ENCODE data around the gene SOHLH1.
"Not testable (repeated sequence)": the region's sequence is repeated elsewhere in the genome, so short reads cannot be mapped to it uniquely, and the experiment has no call there.

The SOHLH1 gene

GRCh38 chr9:135677641-135678168, 21.6 kb downstream of the SOHLH1 start:
- no peak for DNase-seq (ENCODE audit: low spot score)

DNA sequence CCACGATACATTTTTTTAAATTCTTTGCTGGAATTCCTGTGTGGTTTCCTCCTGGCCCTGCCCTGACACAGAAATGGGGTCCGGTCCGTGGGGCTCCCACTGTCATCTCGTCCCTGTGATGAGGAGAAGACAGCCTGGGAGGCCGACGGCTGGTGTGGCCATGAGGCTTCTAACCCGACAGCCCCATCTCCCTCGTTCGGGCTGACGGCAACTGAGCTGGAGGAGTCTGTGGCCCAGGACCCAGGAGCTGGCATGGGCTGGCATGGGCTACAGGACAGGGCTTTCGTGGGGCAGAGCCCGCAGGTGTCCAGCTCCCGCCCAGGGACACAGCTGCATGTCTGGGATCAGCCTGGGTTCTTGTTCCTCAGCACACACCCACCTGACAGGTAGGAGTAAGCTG, 22.4 kb downstream of the SOHLH1 start:
- no peak for DNase-seq (ENCODE audit: low spot score)

DNA sequence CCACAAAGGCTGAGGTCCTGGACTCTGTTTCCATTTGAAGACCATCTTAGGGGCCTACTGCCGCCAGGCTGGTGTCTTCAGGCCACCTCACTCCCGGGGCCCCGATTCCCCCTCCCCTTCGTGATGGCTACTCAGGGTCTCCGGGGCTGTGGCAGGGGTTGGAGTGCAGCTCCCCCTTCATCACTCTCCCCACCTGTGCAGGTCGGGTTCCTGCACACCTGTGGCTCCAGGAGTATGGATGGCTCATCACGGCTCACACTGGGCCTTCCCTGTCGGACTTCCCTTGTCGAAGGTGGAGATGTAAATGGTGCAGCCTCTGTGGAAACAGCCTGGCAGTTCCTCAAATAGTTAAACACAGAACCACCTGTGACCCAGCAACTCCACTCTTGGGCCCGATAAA, 24.3 kb downstream of the SOHLH1 start:
- no peak for DNase-seq (ENCODE audit: low spot score)

DNA sequence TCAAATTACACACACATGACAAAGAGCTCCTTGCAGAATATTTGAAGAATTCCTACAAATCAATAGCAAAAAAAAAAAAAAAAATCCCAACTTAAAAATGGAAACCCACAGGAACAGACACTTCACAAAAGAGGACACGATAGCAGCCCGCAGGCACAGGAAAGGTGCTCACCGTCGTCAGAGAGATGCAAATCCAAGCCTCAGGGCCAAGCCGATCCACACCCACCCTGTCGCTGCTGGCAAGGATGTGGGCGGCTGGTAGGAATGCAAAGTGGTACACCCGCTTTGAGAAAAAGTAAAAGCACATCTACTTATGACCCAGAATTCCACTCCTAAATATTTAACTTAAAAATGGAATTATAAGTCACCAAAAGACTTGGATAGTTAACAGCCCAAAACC, 25.3 kb downstream of the SOHLH1 start:
- DNase-seq (ENCODE audit: low spot score), result no peak

DNA sequence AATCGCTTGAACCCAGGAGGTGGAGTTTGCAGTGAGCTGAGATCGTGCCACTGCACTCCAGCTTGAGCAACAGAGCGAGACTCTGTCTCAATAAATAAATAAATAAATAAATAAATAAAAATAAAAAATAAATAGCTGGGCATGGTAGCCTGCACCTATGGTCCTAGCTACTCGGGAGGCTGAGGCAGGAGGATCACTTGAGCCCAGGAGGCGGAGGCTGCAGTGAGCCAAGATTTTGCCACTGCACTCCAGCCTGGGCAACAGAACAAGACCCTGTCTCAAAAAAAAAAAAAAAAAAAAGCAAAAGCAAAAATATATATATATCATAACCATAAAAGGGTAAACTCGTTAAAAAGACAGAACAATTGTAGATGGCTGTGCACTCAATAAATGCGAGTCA, 26.5 kb downstream of the SOHLH1 start:
- DNase-seq (ENCODE audit: low spot score), result not testable (repeated sequence)

DNA sequence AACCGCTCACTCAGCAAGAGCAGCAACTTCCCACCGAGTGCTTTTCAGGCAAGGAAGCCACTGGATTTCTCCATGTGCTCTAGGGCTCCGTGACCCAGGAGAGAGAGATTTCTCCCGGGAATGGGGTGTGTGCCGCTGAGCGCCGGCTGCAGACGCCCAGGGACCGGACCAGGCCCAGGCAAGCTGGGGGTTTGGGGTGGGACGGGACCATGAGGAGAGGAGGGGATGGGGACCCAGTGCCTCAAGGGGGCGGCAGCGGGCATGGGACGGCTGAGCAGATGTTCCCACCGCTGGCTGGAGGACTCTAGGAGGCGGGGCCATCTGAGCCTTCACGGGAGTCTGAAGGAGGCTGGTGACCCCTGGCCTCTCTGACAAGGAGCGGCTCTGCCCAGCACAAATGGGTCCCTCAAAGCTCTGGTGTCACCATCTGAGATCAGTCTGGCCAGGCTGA, 27.7 kb downstream of the SOHLH1 start:
- no peak for DNase-seq (ENCODE audit: low spot score)

GRCh38 chr9:135670721-135671590, 28.3 kb downstream of the SOHLH1 start:
- DNase-seq (ENCODE audit: low spot score), result no peak

DNA sequence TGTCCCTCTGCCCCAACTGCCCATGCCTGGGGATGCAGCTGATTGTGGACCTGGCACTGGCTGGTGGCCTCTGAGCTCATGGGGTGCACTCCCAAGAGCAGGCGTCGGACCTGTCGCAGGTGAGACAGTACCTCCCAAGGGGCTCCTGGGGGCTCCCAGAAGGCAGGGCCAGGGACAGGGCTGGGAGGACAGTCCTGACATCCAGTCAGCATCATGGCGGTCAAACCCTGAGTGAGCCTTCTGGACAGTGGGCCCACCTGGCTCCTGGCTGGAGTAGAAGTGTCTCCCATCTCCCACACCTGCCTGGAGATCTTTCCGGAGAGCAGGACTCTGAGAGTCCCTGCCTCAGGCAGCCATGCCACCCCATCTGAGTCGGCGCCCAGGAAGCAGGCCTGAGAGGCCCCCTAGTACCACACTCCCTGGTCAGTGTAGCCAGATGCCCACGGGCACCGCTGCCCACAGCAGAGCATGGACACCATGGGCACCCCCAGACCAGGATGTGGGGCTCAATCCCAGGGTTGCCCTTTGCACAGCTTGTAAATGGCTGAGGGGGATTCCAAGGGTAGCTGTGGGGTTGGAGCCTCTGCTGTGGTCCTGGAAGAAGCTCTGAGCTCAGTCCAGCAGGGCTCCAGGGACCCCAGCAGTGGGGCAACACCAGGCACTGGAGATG, 29.5 kb downstream of the SOHLH1 start:
- no peak for DNase-seq (ENCODE audit: low spot score)

GRCh38 chr9:135669018-135669417, 30.3 kb downstream of the SOHLH1 start:
- not testable (repeated sequence) for DNase-seq (ENCODE audit: low spot score)

- no peak for DNase-seq (ENCODE audit: low spot score)
These were observed 31.7 kb downstream of the SOHLH1 start for GRCh38 chr9:135667463-135668001.

DNA sequence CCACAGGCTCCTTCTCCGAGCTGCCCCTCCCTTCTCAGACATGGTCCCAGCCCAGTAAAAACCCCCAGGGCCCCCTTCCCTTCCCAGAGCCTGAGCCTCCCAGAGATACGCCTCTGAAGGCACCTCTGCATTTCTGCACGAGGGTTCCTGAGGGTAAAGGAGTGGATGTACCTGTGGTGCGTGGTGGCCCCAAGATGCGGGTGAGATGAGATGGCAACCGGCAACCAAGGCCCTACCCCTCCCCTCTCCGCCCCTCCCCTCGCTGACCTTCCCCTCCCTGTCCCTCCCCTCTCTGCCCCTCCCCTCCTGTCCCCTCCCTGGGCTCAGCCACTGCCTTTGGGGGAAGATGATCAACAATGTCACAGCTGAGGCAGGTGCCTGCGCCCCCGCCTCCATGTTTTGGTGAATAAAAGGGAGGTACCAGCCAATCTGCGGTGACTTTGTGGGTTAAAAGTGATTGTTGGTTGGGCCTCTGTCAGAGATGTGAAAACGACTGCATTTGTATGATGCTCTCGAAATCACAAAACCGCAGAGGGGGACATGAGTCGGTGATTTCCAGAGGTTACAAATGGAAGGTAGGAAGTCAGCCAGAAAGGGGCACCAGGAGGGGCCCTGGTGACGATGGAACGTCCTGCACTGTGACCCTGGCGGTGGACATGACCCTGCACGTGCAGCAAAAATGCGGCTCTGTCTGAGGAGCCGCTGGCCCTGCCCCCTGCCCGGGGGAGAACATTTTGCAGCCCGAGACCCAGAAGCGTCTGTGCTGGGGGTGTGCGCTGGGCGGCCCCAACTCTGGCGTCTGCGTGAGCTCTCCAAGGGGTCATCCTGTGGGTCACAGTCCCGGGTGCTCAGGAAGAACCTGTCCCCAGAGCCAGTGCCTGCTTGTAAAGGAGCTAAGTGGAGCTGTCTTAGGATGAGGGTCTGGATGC, 32.5 kb downstream of the SOHLH1 start:
- DNase-seq (ENCODE audit: low spot score), result no peak

GRCh38 chr9:135665795-135666189, 33.5 kb downstream of the SOHLH1 start:
- DNase-seq (ENCODE audit: low spot score), result no peak

- DNase-seq (ENCODE audit: low spot score), result no peak
These were observed 34.2 kb downstream of the SOHLH1 start for GRCh38 chr9:135664801-135665794.

GRCh38 chr9:135664266-135664665, 35.0 kb downstream of the SOHLH1 start:
- no peak for DNase-seq (ENCODE audit: low spot score)

GRCh38 chr9:135663857-135664256, 35.4 kb downstream of the SOHLH1 start:
- no peak for DNase-seq (ENCODE audit: low spot score)

- DNase-seq (ENCODE audit: low spot score), result no peak
These were observed 35.9 kb downstream of the SOHLH1 start for GRCh38 chr9:135663451-135663770.

GRCh38 chr9:135662758-135663450, 36.4 kb downstream of the SOHLH1 start, which contains the start of gene LCN9:
Gene LCN9 (plus strand): TSS chr9:135663309. CDS start chr9:135663322, 13 bp downstream.
- DNase-seq (ENCODE audit: low spot score), result no peak

GRCh38 chr9:135661816-135662560, 37.3 kb downstream of the SOHLH1 start:
- DNase-seq (ENCODE audit: low spot score), result no peak

DNA sequence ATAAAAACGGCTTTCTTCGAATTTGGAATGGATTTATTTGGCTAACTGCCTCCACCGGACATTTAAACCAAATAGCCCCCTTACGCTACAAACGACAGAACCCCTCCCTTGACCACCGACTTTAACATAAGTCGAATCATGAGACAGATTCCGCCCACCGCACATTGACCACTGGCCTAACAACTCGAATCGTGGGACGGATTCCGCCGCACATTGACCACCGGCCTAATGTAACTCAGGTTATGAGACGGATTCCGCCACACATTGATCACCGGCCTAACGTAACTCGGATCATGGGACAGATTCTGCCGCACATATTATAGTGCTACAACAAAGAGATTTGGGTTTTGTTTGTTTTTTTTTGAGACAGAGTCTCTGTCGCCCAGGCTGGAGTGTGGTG, 38.9 kb downstream of the SOHLH1 start:
- no peak for DNase-seq (ENCODE audit: low spot score)
